ENCODE data around the gene HOXB5.

DNA sequence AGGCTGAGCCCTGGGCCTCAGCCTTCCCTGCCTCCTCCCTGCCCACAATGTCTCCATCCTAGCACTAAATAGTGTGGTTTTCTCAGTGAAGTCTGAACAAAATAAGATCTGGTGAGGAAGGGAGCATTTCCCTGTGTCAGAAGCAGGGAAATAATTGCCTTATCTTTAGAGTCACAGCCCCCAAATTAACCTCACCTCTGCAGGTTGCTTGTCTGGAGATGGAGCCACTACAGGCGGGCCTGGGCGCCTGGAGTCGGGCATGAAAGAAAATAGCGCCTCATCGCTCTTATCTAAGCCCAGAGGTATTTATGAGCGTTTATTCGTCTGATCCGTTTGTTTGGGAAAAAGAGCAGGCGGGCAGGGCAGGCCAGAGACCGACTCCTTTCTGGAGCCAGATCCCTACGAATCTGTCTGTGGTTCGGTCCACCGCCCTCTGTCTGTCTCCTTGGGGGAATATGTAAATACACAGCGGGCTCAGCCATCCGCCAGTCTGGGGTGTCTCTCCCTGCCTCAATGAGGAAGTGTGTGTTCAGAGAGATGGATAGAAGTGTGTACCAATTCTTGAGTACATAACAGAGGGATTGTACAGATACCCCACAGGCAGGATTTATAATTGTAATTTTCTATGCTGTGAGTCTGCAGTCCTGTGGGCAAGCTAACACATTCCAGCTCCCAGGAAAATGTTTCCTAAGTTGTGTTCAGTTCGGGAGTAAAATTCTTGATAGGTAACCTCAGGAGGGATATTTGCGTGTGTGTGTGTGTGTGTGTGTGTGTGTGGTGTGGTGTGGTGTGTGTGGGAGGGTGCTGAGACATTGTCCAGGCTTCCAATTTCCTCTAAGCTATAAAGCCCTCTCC is 6.9 kb upstream of the HOXB5 start:
- TF ChIP-seq, protein P1, sequence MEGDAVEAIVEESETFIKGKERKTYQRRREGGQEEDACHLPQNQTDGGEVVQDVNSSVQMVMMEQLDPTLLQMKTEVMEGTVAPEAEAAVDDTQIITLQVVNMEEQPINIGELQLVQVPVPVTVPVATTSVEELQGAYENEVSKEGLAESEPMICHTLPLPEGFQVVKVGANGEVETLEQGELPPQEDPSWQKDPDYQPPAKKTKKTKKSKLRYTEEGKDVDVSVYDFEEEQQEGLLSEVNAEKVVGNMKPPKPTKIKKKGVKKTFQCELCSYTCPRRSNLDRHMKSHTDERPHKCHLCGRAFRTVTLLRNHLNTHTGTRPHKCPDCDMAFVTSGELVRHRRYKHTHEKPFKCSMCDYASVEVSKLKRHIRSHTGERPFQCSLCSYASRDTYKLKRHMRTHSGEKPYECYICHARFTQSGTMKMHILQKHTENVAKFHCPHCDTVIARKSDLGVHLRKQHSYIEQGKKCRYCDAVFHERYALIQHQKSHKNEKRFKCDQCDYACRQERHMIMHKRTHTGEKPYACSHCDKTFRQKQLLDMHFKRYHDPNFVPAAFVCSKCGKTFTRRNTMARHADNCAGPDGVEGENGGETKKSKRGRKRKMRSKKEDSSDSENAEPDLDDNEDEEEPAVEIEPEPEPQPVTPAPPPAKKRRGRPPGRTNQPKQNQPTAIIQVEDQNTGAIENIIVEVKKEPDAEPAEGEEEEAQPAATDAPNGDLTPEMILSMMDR (conservative IDR thresholded peaks at IDR 0.05; ENCODE audit: low read length), result no peak
- no peak for TF ChIP-seq EZH2phosphoT487 (IDR thresholded peaks at IDR 0.05; ENCODE audit: borderline replicate concordance)

Measured in Loucy (cell line).